K562 (cell line): ENCODE data around the gene KCNJ12. TPM values are rescaled to one million over a fixed set of nuclear protein-coding genes. Genes with fewer than 3 reads are reported as not detected.
A peak's percentile ranks its signal among the peaks of the same experiment; 100 is the strongest.
"Not testable (repeated sequence)": the region's sequence is repeated elsewhere in the genome, so short reads cannot be mapped to it uniquely, and the experiment has no call there.

Experiments
- ATAC-seq: fragments of 200-7000 bp; cut with Tn5 transposase; 3 replicates; pipeline ENCODE4 v1.9.1; 2020; ENCODE audit warnings: moderate library complexity
- BruUV-seq: library from RNA; stranded (reverse); fragments of 400-500 nt; replicated peaks from 2 replicates; lab custom pipeline; 2021; lab: Mats Ljungman, UMichigan
- CTCF ChIA-PET: fragments of 300-600 bp; formaldehyde crosslinking; extraction: SDS; loops from one replicate; lab custom pipeline; 2021; ENCODE audit warnings: low intra/inter-chr PET ratio; lab: Yijun Ruan, JAX
- POLR2A ChIA-PET: fragments of 300-600, 350-650 bp; sonication (Branson Sonifier 250); formaldehyde crosslinking; extraction: SDS; loops from one replicate; lab custom pipeline; 2021; ENCODE audit warnings: antibody characterized with exemption, inconsistent platforms; lab: Yijun Ruan, JAX
- DNase-seq, 4 experiments: peaks; one replicate each; pipeline versions ENCODE4 v3.0.0 to v3.0.0-alpha.2; 2011 to 2018; ENCODE audit warnings: low spot score in 3 of 4, mixed read lengths in 3 of 4; ENCODE audit errors: extremely low read depth in 1 of 4
- FAIRE-seq: peaks from 2 replicates; lab custom pipeline; 2011; peaks lifted over from hg19 to GRCh38; lab: Jason Lieb, UNC
- H2AFZ ChIP-seq: 2 replicates; pipeline ENCODE4 v1.6.0; 2011; ENCODE audit warnings: low read depth, low read length, control low read depth, inconsistent platforms
- H3K27ac ChIP-seq: fragments of 200-600 bp; 3 replicates; pipeline ENCODE4 v1.8.0; 2011; ENCODE audit warnings: low read depth, mild to moderate bottlenecking, control low read depth, inconsistent platforms, low read length, moderate library complexity, mixed read lengths; ENCODE audit errors: extremely low read depth
- H3K27me3 ChIP-seq, 2 experiments: fragments of 300-600 bp in 1 of 2; 2 replicates in 1 of 2; 3 replicates in 1 of 2; pipeline versions ENCODE4 v1.6.0 to v1.8.0; 2011; ENCODE audit warnings: inconsistent platforms in 2 of 2, low read length in 2 of 2, mild to moderate bottlenecking in 1 of 2, mixed read lengths in 1 of 2, moderate library complexity in 1 of 2; ENCODE audit not compliant: control insufficient read depth in 2 of 2, insufficient read depth in 2 of 2
- H3K36me3 ChIP-seq: fragments of 300-600 bp; 3 replicates; pipeline ENCODE4 v1.8.0; 2011; ENCODE audit warnings: mild to moderate bottlenecking, low read length, inconsistent platforms; ENCODE audit not compliant: control insufficient read depth, insufficient read depth
- H3K4me1 ChIP-seq, 2 experiments: fragments of 200-600 bp in 1 of 2; replicated peaks in 1 of 2; 2 replicates in 1 of 2; 3 replicates in 1 of 2; pipeline versions ENCODE4 v1.5.1 to v1.8.0; 2011; ENCODE audit warnings: inconsistent platforms in 2 of 2, low read length in 2 of 2, mild to moderate bottlenecking in 1 of 2, mixed read lengths in 1 of 2, moderate library complexity in 1 of 2; ENCODE audit not compliant: control insufficient read depth in 2 of 2, insufficient read depth in 2 of 2
- H3K4me2 ChIP-seq: 2 replicates; pipeline ENCODE4 v1.6.1; 2011; ENCODE audit warnings: low read length, control low read depth, inconsistent platforms, mixed read lengths; ENCODE audit not compliant: insufficient read depth
- H3K4me3 ChIP-seq: fragments of 200-600 bp; sonication (generic), shearing (Covaris generic); 2 replicates; pipeline ENCODE4 v1.5.1; 2016; ENCODE audit warnings: control low read depth, inconsistent platforms
- H3K79me2 ChIP-seq: fragments of 200-600 bp; 3 replicates; pipeline ENCODE4 v1.8.0; 2011; ENCODE audit warnings: low read length, inconsistent platforms; ENCODE audit not compliant: control insufficient read depth, insufficient read depth
- H3K9ac ChIP-seq, 2 experiments: 2 replicates each; pipeline versions ENCODE4 v1.6.0 to v1.6.1; 2011; ENCODE audit warnings: low read depth in 2 of 2, low read length in 2 of 2, control low read depth in 1 of 2, inconsistent platforms in 1 of 2, mild to moderate bottlenecking in 1 of 2, mixed read lengths in 1 of 2; ENCODE audit not compliant: insufficient read depth in 1 of 2
- H3K9me1 ChIP-seq: one replicate; pipeline ENCODE4 v1.6.0; 2011; ENCODE audit warnings: inconsistent platforms, mild to moderate bottlenecking, low read length, moderate library complexity; ENCODE audit not compliant: control insufficient read depth, insufficient read depth
- H3K9me3 ChIP-seq: replicated peaks from 2 replicates; pipeline ENCODE4 v1.5.1; 2011; ENCODE audit warnings: low read depth, low read length, inconsistent platforms; ENCODE audit not compliant: control insufficient read depth, insufficient read depth
- H4K20me1 ChIP-seq: replicated peaks from 2 replicates; pipeline ENCODE4 v1.6.1; 2011; ENCODE audit warnings: low read length, inconsistent platforms, mixed read lengths; ENCODE audit not compliant: control insufficient read depth, insufficient read depth
- DNMT1 ChIP-seq: fragments of 450-650 bp; IDR thresholded peaks from 2 replicates; pipeline ENCODE4 v1.6.1; 2016; ENCODE audit warnings: antibody characterized with exemption, mild to moderate bottlenecking
- HDGF ChIP-seq: fragments of 450-650 bp; IDR thresholded peaks from 2 replicates; pipeline ENCODE4 v1.6.1; 2016
- MYC ChIP-seq, 2 experiments: fragments of 250-450 bp in 1 of 2; sonication (Bioruptor Pico) in 1 of 2; IDR thresholded peaks; 2 replicates each; pipeline versions ENCODE4 v1.5.1 to v1.6.1; 2012 to 2021; ENCODE audit warnings: low read depth in 2 of 2, borderline replicate concordance in 1 of 2, improper control_type of control experiment in 1 of 2, low read length in 1 of 2, mild to moderate bottlenecking in 1 of 2, moderate library complexity in 1 of 2
- NBN ChIP-seq: fragments of 450-650 bp; IDR thresholded peaks from 2 replicates; pipeline ENCODE4 v1.6.1; 2016; ENCODE audit warnings: low read depth, mild to moderate bottlenecking
- NR4A1 ChIP-seq, 2 experiments: fragments of 250-450 bp in 1 of 2; fragments of 450-650 bp in 1 of 2; sonication (Bioruptor Pico) in 1 of 2; IDR thresholded peaks; 2 replicates each; pipeline versions ENCODE4 v1.4.0 to v1.6.1; 2016 to 2020; ENCODE audit warnings: mild to moderate bottlenecking in 2 of 2, missing compliant biosample characterization in 1 of 2, missing genetic modification characterization in 1 of 2, moderate library complexity in 1 of 2
- TSC22D4 ChIP-seq: fragments of 450-650 bp; IDR thresholded peaks from 2 replicates; pipeline ENCODE4 v1.6.1; 2016; ENCODE audit warnings: missing genetic modification characterization, missing biosample characterization, control low read depth
- ZNF740 ChIP-seq, 3 experiments: fragments of 200-800 bp in 1 of 3; sonication (Bioruptor generic) in 1 of 3; sonication (generic) in 1 of 3; formaldehyde crosslinking in 1 of 3; IDR thresholded peaks; 2 replicates each; pipeline versions ENCODE4 v1.6.1 to v1.8.0; 2016 to 2022; ENCODE audit warnings: mild to moderate bottlenecking in 2 of 3, missing compliant biosample characterization in 2 of 3, missing genetic modification characterization in 2 of 3, missing genetic modification reagents in 1 of 3
- WGBS: fragments of 100-300 bp; shearing (Covaris generic); methylation state at CpG from one replicate; pipeline ENCODE4 v1.1.6; 2016; ENCODE audit warnings: low coverage, mixed read lengths; ENCODE audit not compliant: insufficient coverage; ENCODE audit errors: missing lambda C conversion rate; 5-methylcytosine and 5-hydroxymethylcytosine counted together
- in situ Hi-C: fragments of 300-500 bp; cut with MboI; formaldehyde crosslinking; loops from 4 replicates; pipeline ENCODE4 v1.15.0; 2018; ENCODE audit warnings: inconsistent platforms, mixed read lengths
- intact Hi-C: fragments of 100-400 bp; cut with micrococcal nuclease; formaldehyde crosslinking; loops from 2 replicates; pipeline ENCODE4 v1.14.2; 2022
- polyA plus RNA-seq, 8 experiments: library from polyadenylated mRNA; depleted of rRNA in 4 of 8; stranded (reverse) in 5 of 8; unstranded in 3 of 8; fragments of >200 nt; fragmentation: Nextera tagmentation in 2 of 8; fragmentation: Illumina TruSeq in 1 of 8; extraction: Ambion mirVana in 2 of 8; extraction: Trizol in 1 of 8; gene quantifications; 2 replicates each; pipeline versions ENCODE4 v1.2.1 to v1.2.3, GENCODE V29; 2011 to 2014; ENCODE audit warnings: inconsistent platforms in 1 of 8, missing spikeins in 1 of 8
- total RNA-seq, 7 experiments: library from RNA; depleted of rRNA in 6 of 7; stranded (reverse); fragments of >200 nt in 6 of 7; fragmentation: Illumina TruSeq in 2 of 7; extraction: Trizol in 2 of 7; gene quantifications; 2 replicates each; pipeline versions ENCODE4 v1.2.1 to v1.2.3, GENCODE V29; 2011 to 2021; ENCODE audit warnings: low replicate concordance in 1 of 7

The KCNJ12 gene
- total and polyA plus RNA-seq, 9 of the 15 experiments (the other 6 are each of a cell fraction or from before 2014, with no cell fraction given) = 0.02 TPM; not detected in 8

- TF ChIP-seq MYC (IDR thresholded peaks at IDR 0.05; ENCODE audit: low read depth, low read length) (peak; percentile 68), MYC (CRISPR knock-in tag; IDR thresholded peaks at IDR 0.05; ENCODE audit: borderline replicate concordance, low read depth) (no peak), NR4A1 (CRISPR knock-in tag; IDR thresholded peaks at IDR 0.05) (no peak), NR4A1 (tag; IDR thresholded peaks at IDR 0.05) (no peak), DNMT1 (no peak), HDGF (no peak), TSC22D4 (tag) (no peak)
- TF ChIP-seq, all 486 proteins: peak for 16
Measured at GRCh38 chr17:21452377-21453143, 76.4 kb downstream of the KCNJ12 start (continued).

GRCh38 chr17:21453144-21453898 lies 77.2 kb downstream of the KCNJ12 start:
- Histone ChIP-seq H3K36me3 (no peaks in the 10 kb centered on the region), H4K20me1 (no peaks in the 10 kb centered on the region), H3K9me3 (no peaks in the 10 kb centered on the region), H2AFZ (no peak overlapping the region), H3K9ac (no peak overlapping the region), H3K79me2 (no peaks in the 10 kb centered on the region), H3K4me2 (no peak overlapping the region), H3K27me3 (no peaks in the 10 kb centered on the region; a peak in 1 of 5 replicates), H3K4me1 (peaks cover 0 to 12% of the 10 kb centered on the region in 2 experiments; a peak in 3 of 5 replicates), H3K4me3 (no peak overlapping the region), H3K27ac (no peak overlapping the region), H3K9me1 (no peaks in the 10 kb centered on the region)
- 37% methylated on average over 9 of the region's 17 CpGs for WGBS
- FAIRE-seq (no peak), ATAC-seq (no peak), DNase-seq (no peak)
- TF ChIP-seq ZNF740 (CRISPR knock-in tag; IDR thresholded peaks at IDR 0.05) (no peak), ZNF740 (tag; IDR thresholded peaks at IDR 0.05) (no peak), NBN (no peak)
- BruUV-seq = no TSS peak
- intact Hi-C loops (loop anchor here (5.0 to 10.0 kb wide), 2 partner anchors 171 to 329 kb away; partner anchors contain the start of genes DHRS7B and MAP2K3), in situ Hi-C loops (no loop called here)
- ChIA-PET CTCF (no interaction called here), POLR2A (no interaction called here)

GRCh38 chr17:21454006-21454405 lies 77.8 kb downstream of the KCNJ12 start:
- BruUV-seq, in situ Hi-C loops, ATAC-seq, H3K36me3 ChIP-seq, H3K27ac ChIP-seq, FAIRE-seq, H3K4me3 ChIP-seq, H3K9ac ChIP-seq, CTCF ChIA-PET, H3K9me1 ChIP-seq, H3K4me2 ChIP-seq, H3K9me3 ChIP-seq, DNase-seq, H3K79me2 ChIP-seq, H2AFZ ChIP-seq, H4K20me1 ChIP-seq, POLR2A ChIA-PET, H3K27me3 ChIP-seq: not testable (repeated sequence)
- intact Hi-C loops = loop anchor here (5.0 to 10.0 kb wide), 2 partner anchors 172 to 329 kb away; partner anchors contain the start of genes DHRS7B and MAP2K3
- WGBS = 13% methylated on average over 5 of the region's 5 CpGs
- peaks cover 0 to 12% of the 10 kb centered on the region in 2 experiments; a peak in 3 of 5 replicates for H3K4me1 ChIP-seq
